ENCODE measurements around the gene DCLRE1C.

- TF ChIP-seq POLR2AphosphoS5 (IDR thresholded peaks at IDR 0.05; ENCODE audit: low read depth, low read length): no peak
- TF ChIP-seq FOXP2 (optimal IDR thresholded peaks at IDR 0.05; ENCODE audit: borderline replicate concordance, extremely low read depth, extremely low read length, insufficient read depth): no peak
- TF ChIP-seq TAF1 (IDR thresholded peaks at IDR 0.05; ENCODE audit: borderline replicate concordance, insufficient read depth, low read length): no peak
- no peak for TF ChIP-seq REST (IDR thresholded peaks at IDR 0.05; ENCODE audit: insufficient read depth in 1 of 2, low read depth in 2 of 2, low read length in 2 of 2)
- no peak for TF ChIP-seq SIN3A (IDR thresholded peaks at IDR 0.05; ENCODE audit: borderline replicate concordance, insufficient read depth, low read length)
These were observed 74.0 kb downstream of the DCLRE1C start for GRCh38 chr10:14879928-14880193.
